Regular cardiac myocyte (primary cell): ENCODE data around the gene MRI1. TPM values are rescaled to one million over a fixed set of nuclear protein-coding genes. Genes with fewer than 3 reads are reported as not detected.

Experiments used
- total RNA-seq: library from RNA; depleted of rRNA; stranded (reverse); fragments of >200 nt; gene quantifications from 2 replicates; pipeline ENCODE4 v1.2.3, GENCODE V29; 2014

MRI1 gene
- 32.4 and 33.8 TPM in 2 replicates for total RNA-seq

GRCh38 chr19:13764101-13764807 lies at the start of gene MRI1:
Gene MRI1, plus strand, starts transcription at chr19:13764522. Its CDS starts 67 bp downstream, at chr19:13764589.

DNA sequence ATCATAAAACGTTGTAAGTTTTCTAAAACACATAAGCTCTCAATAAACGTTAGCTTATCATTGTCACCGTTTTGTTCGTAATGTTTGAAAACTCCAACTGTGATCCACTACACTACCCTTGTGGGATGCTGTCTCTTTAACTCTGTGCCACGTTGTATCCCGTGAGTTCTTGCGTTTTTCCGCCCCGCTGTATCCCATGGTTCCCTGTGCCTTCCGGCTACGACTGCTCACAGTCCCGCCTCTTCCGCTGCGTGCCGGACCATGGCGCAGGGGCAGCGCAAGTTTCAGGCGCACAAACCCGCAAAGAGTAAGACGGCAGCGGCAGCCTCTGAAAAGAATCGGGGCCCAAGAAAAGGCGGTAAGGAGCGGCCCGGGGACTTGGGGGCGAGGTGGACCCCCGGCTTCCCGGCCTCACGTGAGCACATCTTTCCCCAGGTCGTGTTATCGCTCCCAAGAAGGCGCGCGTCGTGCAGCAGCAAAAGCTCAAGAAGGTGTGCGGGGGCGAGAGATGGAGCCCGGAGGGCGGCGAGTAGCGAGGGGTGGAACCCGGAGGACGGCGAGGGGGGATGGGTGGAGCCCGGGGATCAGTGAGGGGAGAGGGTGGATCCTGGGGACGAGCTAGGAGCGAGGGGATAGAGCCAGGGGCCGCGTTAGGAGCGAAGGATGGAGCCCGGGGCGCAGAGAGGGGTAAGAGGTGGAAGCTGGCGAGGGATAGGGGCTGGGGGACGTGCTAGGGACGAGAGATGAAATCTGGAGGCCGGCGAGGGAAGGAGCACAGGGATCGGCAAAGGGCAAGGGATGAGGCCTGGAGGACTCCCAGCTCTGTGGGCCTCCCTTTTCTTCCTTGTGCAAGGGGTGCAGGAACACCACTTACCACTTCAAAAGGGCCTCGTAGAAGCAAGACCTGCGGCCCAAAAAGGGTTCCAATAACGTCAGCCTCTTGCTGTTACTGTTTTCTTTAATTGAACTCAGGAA lies 10.2 kb downstream of the MRI1 start, which contains the start of gene C19orf53:
TSS of gene C19orf53 (plus strand) at position 240 of the 975 bp plus-strand sequence. CDS start at position 262, 22 bp downstream.

DNA sequence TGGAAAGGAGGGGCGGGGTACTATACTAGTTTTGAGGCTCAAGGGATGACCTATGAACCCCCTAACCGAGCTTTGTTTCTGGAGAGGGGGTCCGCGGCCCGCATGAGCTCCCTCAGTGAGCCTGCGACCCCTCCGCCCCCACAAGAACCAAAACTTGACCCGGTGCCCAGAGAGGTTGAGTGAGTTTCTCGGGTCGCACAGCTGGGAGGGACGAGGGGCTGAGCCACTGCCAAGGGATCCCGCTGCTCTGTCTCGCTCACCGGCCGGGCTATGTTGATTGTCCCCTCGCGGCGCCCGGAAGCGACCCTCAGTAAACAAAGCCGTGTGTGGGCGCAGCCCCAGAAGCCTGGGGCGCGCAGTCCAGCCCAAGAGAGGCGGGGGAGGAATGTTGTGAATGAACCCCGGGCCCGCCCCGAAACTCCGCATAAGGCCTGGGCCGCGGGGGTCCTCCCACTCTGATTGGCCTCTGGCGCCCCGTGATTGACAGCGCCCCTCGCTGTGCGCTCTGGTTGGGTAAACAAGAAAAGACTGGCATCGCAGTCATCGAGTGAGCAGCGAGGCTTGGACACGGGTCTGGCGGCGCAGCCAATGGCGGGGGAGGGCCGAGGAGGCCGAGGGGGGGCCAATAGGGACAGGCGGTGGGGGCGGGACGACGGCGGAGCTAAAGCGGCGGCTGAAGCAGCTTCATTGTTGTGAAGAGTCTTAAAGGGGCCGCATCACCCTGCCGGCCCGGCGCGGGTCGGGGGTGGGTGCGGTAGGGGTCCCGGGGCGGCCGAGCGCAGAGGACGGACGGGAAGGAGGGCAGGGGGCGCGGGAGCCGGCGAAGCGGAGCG lies 30.7 kb downstream of the MRI1 start, which contains the start of gene ZSWIM4:
TSS of gene ZSWIM4 (plus strand) at position 687 of the 833 bp plus-strand sequence. CDS start 206 bp downstream, outside the sequence.

Other genes starting within 250 kb of the MRI1 start
- 57.5 and 61.4 TPM in 2 replicates for gene C19orf53, start 9.9 kb downstream of the MRI1 start, total RNA-seq
- 4.0 and 10.7 TPM in 2 replicates for gene ZSWIM4, start 30.9 kb downstream of the MRI1 start, total RNA-seq
- not detected in 2 replicates for gene NANOS3, start 112.6 kb downstream of the MRI1 start, total RNA-seq
- gene BRME1, start 141.6 kb downstream of the MRI1 start, total RNA-seq, result 1.2 and 1.4 TPM in 2 replicates
- gene CC2D1A, start 141.7 kb downstream of the MRI1 start, total RNA-seq, result 5.1 and 7.1 TPM in 2 replicates
- gene PODNL1, start 173.9 kb downstream of the MRI1 start, total RNA-seq, result 0.58 and 0.85 TPM in 2 replicates
- gene DCAF15, start 188.0 kb downstream of the MRI1 start, total RNA-seq, result 6.5 and 13.8 TPM in 2 replicates
- gene RFX1, start 241.8 kb downstream of the MRI1 start, total RNA-seq, result 1.1 and 2.7 TPM in 2 replicates